Activated naive CD8-positive, alpha-beta T cell treated with anti-CD3 and anti-CD28 coated beads, Interleukin-2, amount 50 U/mL, for 24 hours (primary cell): ENCODE data around the gene DDX25.
A peak's percentile ranks its signal among the peaks of the same experiment; 100 is the strongest.
"Not testable (repeated sequence)": the region's sequence is repeated elsewhere in the genome, so short reads cannot be mapped to it uniquely, and the experiment has no call there.

Experiments used
- ATAC-seq: fragments of 150-1000 bp; cut with Tn5 transposase; one replicate; pipeline ENCODE4 v1.10.0; 2021
- DNase-seq: peaks from one replicate; pipeline ENCODE4 v3.0.0; 2021
- H3K27ac Mint-ChIP-seq: one replicate; pipeline ENCODE4 v1.8.0; 2021; ENCODE audit warnings: mild to moderate bottlenecking, mixed read lengths
- H3K27me3 Mint-ChIP-seq: one replicate; pipeline ENCODE4 v1.8.0; 2021; ENCODE audit warnings: mixed read lengths
- H3K36me3 Mint-ChIP-seq: one replicate; pipeline ENCODE4 v1.8.0; 2021; ENCODE audit warnings: low read depth, mixed read lengths
- H3K4me1 Mint-ChIP-seq: one replicate; pipeline ENCODE4 v1.8.0; 2021; ENCODE audit warnings: mixed read lengths
- H3K4me3 Mint-ChIP-seq: one replicate; pipeline ENCODE4 v1.8.0; 2021; ENCODE audit warnings: mild to moderate bottlenecking, moderate library complexity, mixed read lengths
- H3K9me3 Mint-ChIP-seq: one replicate; pipeline ENCODE4 v1.8.0; 2021; ENCODE audit warnings: mixed read lengths

Gene DDX25

GRCh38 chr11:125890447-125891100 is 13.7 kb upstream of the DDX25 start:
- no peaks in the 10 kb centered on the region for H3K9me3 Mint-ChIP-seq
- no peak overlapping the region for H3K27ac Mint-ChIP-seq
- peaks cover 6% of the 10 kb centered on the region for H3K27me3 Mint-ChIP-seq
- DNase-seq (no peak), ATAC-seq (no peak)
- H3K4me3 Mint-ChIP-seq = no peak overlapping the region
- peaks cover 27% of the 10 kb centered on the region for H3K36me3 Mint-ChIP-seq
- H3K4me1 Mint-ChIP-seq = peaks cover 35% of the 10 kb centered on the region

GRCh38 chr11:125892071-125892470 is 12.2 kb upstream of the DDX25 start:
- Mint-ChIP-seq H3K36me3 (peaks cover 38% of the 10 kb centered on the region), H3K27ac (no peak overlapping the region)
- ATAC-seq = no peak

GRCh38 chr11:125892994-125893393 is 11.3 kb upstream of the DDX25 start:
- Mint-ChIP-seq H3K27me3 (no peaks in the 10 kb centered on the region), H3K4me1 (peaks cover 23% of the 10 kb centered on the region), H3K9me3 (no peaks in the 10 kb centered on the region), H3K27ac (no peak overlapping the region), H3K4me3 (no peak overlapping the region), H3K36me3 (peaks cover 36% of the 10 kb centered on the region)
- no peak for ATAC-seq
- no peak for DNase-seq

More at GRCh38 chr11:125892071-125892470, 12.2 kb upstream of the DDX25 start:
- Mint-ChIP-seq H3K4me1 (peaks cover 26% of the 10 kb centered on the region), H3K27me3 (peaks cover 4% of the 10 kb centered on the region), H3K9me3 (no peaks in the 10 kb centered on the region), H3K4me3 (no peak overlapping the region)
- DNase-seq = no peak

DNA sequence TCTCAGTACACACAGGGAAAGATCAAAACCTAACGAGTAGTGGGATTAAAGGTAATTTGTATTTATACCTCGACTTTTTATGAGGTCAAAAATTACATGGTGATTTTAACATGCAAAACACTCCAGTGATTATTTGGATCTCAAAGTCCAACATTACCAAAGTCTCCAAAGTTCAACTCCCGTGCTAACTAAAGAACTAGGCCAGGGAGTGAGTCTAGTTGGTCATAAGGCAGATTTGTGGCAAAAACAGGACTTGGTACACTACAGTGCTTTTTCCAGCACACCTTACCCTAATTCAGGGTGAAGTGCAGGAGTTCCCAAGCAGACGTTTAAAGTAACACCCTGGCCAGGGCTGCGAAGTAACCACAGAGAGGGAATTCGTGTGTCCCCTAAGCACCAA is 2.4 kb upstream of the DDX25 start:
- H3K9me3 Mint-ChIP-seq = no peaks in the 10 kb centered on the region
- peaks cover 31% of the 10 kb centered on the region for H3K36me3 Mint-ChIP-seq
- no peak for DNase-seq
- peak overlapping the region; percentile 98 for H3K4me3 Mint-ChIP-seq
- peaks cover 33% of the 10 kb centered on the region for H3K4me1 Mint-ChIP-seq
- peaks cover 20% of the 10 kb centered on the region for H3K27me3 Mint-ChIP-seq
- no peak for ATAC-seq
- no peak overlapping the region for H3K27ac Mint-ChIP-seq

DNA sequence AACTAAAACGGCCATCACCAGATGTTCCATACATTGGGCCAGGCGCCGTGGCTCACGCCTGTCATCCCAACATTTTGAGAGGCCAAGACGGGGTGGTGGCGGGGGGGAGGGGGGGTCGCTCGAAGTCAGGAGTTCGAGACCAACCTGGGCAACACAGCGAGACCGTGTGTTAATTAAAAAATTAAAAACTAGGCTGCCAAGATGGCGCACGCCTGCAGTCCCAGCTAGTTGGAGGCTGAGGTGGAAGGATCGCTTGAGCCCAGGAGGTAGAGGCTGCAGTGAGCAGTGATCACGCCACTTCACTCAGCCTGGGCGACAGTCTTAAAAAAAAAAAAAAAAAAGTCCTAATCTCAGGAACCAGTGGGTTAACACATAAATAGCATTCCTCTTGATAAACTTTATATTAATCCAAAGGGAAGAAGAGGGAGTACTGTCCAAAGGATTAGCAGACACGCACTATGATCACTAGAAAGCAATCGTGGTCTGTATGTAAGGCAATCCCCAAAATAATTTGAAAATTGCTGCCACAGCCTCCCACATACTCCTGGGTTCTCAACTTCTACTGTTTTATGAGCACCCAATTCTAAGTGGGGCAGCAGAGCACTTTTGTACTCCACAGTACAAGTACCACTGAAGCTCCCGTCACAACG is 1.9 kb upstream of the DDX25 start:
- Mint-ChIP-seq H3K27me3 (peaks cover 21% of the 10 kb centered on the region), H3K36me3 (peaks cover 30% of the 10 kb centered on the region), H3K27ac (peak overlapping the region; percentile 95), H3K4me3 (peak overlapping the region; percentile 98), H3K4me1 (peaks cover 33% of the 10 kb centered on the region), H3K9me3 (no peaks in the 10 kb centered on the region)
- ATAC-seq (peak; percentile 8), DNase-seq (no peak)

DNA sequence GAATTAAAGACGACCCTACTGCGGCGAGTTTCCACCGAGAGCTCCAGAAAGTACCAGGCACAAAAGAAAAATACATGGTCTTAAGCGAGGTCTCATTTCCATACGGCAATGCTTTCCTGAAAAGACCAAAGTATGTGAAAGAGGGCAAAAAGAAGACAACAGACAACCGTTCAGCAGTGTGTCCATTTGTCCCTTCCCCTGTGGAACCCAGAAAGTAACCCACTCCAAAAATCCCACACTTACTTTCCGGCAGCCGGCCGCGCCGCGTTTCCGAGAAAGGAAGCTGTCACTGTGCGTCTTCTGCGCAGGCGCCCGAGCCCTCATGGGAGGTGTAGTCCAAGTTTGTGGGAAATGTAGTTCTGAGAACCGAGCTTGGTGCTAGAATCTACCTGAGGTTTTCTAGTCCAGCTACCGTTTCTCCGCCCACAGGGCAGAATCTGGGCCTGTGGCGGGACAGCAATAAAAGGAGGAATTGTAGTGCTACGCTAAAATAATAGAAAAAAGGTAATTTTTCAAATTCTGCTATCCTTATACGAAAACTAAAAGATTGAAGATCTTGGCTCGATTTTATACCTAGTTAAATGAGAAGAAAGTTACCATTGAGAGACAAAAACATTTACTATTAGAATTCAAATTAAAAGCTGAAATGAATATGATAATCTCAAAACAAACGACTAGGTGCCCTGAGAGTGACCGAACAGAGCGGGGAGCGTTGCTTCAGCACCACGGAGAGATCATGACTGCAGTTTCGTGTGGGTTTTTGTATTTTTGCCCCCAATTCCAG is 1.2 kb upstream of the DDX25 start, which contains the start of gene PUS3:
Gene PUS3, minus strand, starts transcription at position 280 of the 784 bp plus-strand sequence. CDS start 6,922 bp downstream, outside the sequence.
- ATAC-seq = peak; percentile 83
- DNase-seq = peak; percentile 89

GRCh38 chr11:125904678-125905077 is 370 bp downstream of the DDX25 start:
- no peak for ATAC-seq
- Mint-ChIP-seq H3K27me3 (peaks cover 21% of the 10 kb centered on the region), H3K4me1 (peaks cover 26% of the 10 kb centered on the region), H3K4me3 (peak overlapping the region; percentile 53), H3K27ac (no peak overlapping the region), H3K9me3 (no peaks in the 10 kb centered on the region), H3K36me3 (peaks cover 21% of the 10 kb centered on the region)
- DNase-seq = no peak

More for the DNA sequence above, 1.2 kb upstream of the DDX25 start, which contains the start of gene PUS3:
- H3K36me3 Mint-ChIP-seq = peaks cover 27% of the 10 kb centered on the region
- H3K27me3 Mint-ChIP-seq = peaks cover 21% of the 10 kb centered on the region
- H3K9me3 Mint-ChIP-seq = no peaks in the 10 kb centered on the region
- peak within 1 kb of the TSS; percentile 95 for H3K27ac Mint-ChIP-seq
- peak within 1 kb of the TSS; percentile 98 for H3K4me3 Mint-ChIP-seq
- peaks cover 29% of the 10 kb centered on the region for H3K4me1 Mint-ChIP-seq

DNA sequence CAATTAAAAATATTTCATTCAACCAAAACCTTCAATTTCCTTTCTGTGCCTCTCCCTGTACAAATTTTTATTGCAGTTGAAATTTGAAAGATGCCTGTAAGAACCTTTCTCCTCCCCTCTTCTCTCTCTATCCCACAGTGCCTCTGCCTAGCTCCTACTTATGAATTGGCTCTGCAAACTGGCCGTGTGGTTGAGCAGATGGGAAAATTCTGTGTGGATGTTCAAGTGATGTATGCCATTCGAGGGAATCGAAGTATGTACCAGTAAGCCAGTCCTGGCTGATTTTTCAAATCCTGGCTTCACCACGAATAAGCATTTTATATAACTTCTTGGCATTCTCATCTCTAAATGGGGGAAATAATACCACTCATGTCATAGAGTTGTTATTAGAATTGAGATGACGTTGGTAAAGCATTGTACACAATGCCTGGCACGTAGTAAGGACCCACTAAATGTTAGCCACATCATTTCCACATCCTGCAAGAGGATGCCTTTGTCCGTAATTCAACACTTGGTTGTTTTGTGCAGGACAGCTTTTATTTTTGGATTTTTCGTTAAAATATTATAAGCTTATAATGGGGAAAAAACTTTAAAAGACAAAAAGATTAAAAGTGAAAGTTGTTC is 6.0 kb downstream of the DDX25 start:
- no peaks in the 10 kb centered on the region for H3K9me3 Mint-ChIP-seq
- ATAC-seq = no peak
- no peaks in the 10 kb centered on the region for H3K36me3 Mint-ChIP-seq
- DNase-seq = no peak
- peaks cover 22% of the 10 kb centered on the region for H3K27me3 Mint-ChIP-seq
- no peak overlapping the region for H3K27ac Mint-ChIP-seq
- no peak overlapping the region for H3K4me3 Mint-ChIP-seq
- no peaks in the 10 kb centered on the region for H3K4me1 Mint-ChIP-seq

GRCh38 chr11:125914601-125915000 is 10.3 kb downstream of the DDX25 start:
- not testable (repeated sequence) for H3K4me3 Mint-ChIP-seq, ATAC-seq, DNase-seq, H3K9me3 Mint-ChIP-seq, H3K4me1 Mint-ChIP-seq, H3K36me3 Mint-ChIP-seq, H3K27ac Mint-ChIP-seq
- peaks cover 32% of the 10 kb centered on the region for H3K27me3 Mint-ChIP-seq

- H3K4me1 Mint-ChIP-seq = no peaks in the 10 kb centered on the region
- H3K27me3 Mint-ChIP-seq = peaks cover 30% of the 10 kb centered on the region
- ATAC-seq = no peak
- H3K9me3 Mint-ChIP-seq = no peaks in the 10 kb centered on the region
- H3K27ac Mint-ChIP-seq = no peak overlapping the region
- no peak overlapping the region for H3K4me3 Mint-ChIP-seq
- no peaks in the 10 kb centered on the region for H3K36me3 Mint-ChIP-seq
- DNase-seq = no peak
Measured at GRCh38 chr11:125916683-125917347, 12.5 kb downstream of the DDX25 start.

- Mint-ChIP-seq H3K4me1 (no peaks in the 10 kb centered on the region), H3K4me3 (no peak overlapping the region), H3K27me3 (peaks cover 27% of the 10 kb centered on the region), H3K9me3 (no peaks in the 10 kb centered on the region), H3K27ac (no peak overlapping the region), H3K36me3 (no peaks in the 10 kb centered on the region)
- ATAC-seq = no peak
- DNase-seq = no peak
Measured at GRCh38 chr11:125918140-125918840, 14.0 kb downstream of the DDX25 start.

- Mint-ChIP-seq H3K27me3 (peaks cover 21% of the 10 kb centered on the region), H3K4me1 (no peaks in the 10 kb centered on the region), H3K36me3 (no peaks in the 10 kb centered on the region), H3K27ac (no peak overlapping the region), H3K4me3 (no peak overlapping the region), H3K9me3 (no peaks in the 10 kb centered on the region)
- no peak for DNase-seq
- no peak for ATAC-seq
Measured at GRCh38 chr11:125921042-125921441, 16.7 kb downstream of the DDX25 start.

- no peaks in the 10 kb centered on the region for H3K36me3 Mint-ChIP-seq
- peaks cover 16% of the 10 kb centered on the region for H3K27me3 Mint-ChIP-seq
- DNase-seq = no peak
- no peaks in the 10 kb centered on the region for H3K4me1 Mint-ChIP-seq
- no peak overlapping the region for H3K4me3 Mint-ChIP-seq
- H3K9me3 Mint-ChIP-seq = no peaks in the 10 kb centered on the region
- H3K27ac Mint-ChIP-seq = no peak overlapping the region
- ATAC-seq = no peak
Measured at GRCh38 chr11:125922156-125922555, 17.8 kb downstream of the DDX25 start.
